HG02623 (cell line): ENCODE results near the gene MYBBP1A.

ENCODE experiments used
- ATAC-seq: cut with Tn5 transposase; IDR thresholded peaks from one replicate; pipeline ENCODE4 v1.9.1; 2021; ENCODE audit warnings: moderate library complexity; ENCODE audit not compliant: unreplicated experiment

The MYBBP1A gene

DNA sequence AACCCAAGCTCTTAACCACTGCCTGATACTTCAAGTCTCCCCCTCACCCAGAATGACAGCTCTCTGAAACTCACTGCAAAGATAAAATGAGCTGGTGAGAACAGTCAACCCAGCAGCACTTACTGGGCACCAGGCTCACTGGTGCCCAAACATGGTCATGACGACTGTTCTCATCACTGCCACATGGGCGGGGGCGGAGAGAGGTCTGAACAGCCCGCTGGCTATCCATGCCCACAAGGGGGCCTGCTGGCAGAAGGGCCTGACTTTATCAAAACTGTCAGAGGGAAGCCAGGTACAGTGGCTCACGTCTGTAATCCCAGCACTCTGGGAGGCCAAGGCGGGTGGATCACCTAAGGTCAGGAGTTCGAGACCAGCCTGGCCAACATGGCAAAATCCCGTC, 4.0 kb downstream of the MYBBP1A start:
- ATAC-seq = no peak

DNA sequence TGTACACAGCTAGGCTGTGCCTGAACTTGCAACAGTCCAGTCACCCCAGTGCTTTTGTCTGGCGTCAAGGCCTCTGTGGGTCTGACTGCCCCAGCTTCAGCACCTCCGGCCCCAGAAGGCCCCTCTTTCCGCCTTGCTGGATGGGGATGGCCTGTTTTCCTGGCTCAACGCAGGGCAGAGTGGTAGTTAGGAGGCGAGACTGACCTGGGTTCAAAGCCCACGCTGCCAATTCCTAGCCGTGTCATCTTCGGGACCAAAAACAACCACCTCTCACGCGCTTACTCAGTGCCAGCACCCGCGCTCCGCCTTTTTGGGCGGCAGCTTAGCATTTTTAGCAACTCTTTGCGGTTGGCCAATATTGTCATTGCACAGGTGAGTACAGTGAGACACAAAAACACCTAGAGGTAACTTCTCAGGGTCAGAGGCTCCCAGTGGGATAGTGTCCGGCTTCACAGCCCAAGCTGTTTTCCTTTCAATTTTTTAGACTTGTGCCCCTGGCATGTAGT, 4.6 kb downstream of the MYBBP1A start:
- no peak for ATAC-seq

DNA sequence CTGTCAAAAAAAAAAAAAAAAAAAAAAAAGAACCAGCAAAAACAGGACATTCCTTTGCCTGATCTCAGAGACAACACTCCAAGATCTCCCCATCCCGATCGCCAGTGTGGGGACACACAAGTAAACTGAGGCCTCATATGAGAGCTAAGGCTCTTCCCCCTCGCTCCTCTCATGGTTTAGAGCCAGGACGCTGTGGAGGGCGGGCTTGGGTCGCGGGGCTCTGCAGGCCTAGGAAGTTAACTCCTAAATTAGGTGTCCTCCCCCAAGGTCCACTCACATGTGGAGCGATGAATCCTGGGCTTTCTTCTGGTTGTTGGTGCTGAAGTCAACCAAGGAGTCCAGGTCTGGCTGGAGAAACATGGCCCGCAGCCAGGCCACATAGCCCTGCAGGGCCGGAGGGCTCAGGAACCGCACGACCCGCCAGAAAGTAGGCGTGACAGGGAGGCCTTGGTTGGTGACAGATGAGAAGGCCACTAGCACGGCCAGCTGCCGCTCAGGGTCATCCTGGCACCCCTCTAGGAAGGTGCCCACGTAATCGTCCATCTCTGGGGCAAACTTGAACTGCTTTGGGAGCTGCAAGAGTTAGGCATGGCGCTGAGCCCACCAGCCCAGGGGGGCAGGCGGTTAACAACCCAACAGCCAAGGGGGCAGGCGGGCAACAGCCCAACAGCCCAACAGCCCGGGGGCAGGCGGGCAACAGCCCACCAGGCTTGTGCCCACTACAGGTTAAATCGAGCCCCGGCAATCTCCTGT, 5.2 kb downstream of the MYBBP1A start:
- no peak for ATAC-seq

DNA sequence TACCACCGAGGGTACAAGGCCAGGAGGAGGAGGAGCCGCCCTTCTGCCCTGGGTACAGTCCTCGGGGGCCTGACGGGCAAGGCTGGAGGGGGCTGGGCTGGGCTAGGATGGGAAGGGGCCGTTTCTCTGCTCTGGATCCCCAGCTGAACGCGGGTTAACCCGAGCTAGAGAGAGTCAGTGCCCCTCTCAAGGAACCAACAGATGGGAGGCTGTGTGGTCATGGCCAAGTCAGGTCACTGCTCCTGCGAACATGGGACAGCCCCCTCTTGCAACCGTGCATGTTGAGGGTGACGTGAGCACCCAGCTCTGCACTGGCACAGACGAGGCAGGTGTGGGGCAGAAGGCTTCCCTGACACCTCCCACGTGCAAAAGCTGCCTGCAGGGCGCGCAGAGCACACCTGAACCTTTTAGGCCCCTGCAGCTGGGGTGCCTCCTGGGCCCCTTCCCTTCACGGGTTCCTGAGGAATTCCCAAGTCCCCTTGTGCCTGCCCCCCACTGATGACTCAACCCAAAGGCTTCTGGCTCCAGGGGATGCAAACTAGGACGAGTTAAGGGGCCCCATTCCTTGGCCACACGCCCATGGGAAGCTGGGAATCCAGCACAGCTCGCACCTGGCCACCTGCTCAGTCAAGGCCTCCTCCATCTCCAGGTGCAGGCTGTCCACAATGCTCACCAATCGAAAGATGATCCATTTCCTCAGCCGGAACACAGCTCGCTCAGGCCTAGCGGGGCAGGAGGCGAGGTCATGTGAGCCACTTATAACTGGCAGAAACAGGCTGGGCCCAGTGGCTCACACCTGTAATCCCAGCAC, 6.3 kb downstream of the MYBBP1A start:
- no peak for ATAC-seq

DNA sequence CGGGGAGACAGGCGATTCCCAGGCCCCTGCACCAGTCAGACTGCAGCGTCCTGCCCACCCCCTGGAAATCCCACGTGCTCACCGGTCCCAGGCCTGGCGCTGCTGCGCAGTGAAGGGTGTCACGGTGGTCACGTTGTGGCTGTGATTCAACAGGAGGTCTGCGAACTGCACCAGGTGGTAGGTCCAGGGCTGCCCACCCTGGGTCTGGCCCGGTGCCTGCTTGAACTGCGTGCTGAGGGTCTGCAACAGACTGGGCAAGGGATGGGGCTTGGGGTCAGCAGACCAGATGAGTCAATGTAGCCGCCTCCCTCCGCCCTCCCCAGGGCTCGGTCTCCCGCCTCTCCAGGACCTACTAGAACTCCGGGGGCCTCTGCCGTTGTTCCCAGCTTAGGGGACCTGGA, 7.1 kb downstream of the MYBBP1A start:
- no peak for ATAC-seq

DNA sequence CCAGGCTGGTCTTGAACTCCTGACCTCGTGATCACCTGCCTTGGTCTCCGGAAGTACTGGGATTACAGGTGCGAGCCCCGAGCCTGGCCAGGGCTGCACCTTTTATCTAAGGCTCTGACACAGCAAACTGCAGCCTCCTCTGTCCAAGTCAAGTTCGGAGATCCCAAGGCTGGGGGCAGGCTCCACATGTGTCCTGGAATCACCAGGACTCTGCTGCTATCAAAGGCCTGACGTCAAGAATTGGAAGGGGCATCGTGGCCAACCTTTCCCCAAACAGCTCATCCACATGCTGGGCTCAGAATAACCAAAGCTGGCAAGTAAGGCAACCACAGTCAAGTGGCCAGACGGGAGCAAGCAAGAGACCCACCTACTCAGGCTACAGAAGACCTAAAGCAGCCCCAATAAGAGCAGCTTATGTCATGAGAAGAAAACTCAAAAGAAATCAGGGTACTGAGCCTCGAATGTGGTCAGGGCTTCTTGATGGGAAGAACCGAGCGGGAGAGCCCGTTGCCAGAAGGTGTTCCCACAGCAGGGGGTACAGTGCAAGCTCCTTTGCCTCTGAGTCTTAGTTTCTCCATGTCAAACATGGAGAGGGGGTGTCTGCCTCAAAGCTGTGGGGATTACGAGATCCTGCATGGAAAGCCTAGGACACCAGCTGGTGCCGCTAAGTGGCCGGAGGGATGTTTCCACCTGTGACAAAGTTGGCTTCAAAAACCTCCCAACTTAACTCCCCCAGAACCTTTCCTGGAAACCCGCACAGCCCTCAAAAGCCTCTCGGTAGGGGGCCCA, 7.9 kb downstream of the MYBBP1A start:
- ATAC-seq = no peak

DNA sequence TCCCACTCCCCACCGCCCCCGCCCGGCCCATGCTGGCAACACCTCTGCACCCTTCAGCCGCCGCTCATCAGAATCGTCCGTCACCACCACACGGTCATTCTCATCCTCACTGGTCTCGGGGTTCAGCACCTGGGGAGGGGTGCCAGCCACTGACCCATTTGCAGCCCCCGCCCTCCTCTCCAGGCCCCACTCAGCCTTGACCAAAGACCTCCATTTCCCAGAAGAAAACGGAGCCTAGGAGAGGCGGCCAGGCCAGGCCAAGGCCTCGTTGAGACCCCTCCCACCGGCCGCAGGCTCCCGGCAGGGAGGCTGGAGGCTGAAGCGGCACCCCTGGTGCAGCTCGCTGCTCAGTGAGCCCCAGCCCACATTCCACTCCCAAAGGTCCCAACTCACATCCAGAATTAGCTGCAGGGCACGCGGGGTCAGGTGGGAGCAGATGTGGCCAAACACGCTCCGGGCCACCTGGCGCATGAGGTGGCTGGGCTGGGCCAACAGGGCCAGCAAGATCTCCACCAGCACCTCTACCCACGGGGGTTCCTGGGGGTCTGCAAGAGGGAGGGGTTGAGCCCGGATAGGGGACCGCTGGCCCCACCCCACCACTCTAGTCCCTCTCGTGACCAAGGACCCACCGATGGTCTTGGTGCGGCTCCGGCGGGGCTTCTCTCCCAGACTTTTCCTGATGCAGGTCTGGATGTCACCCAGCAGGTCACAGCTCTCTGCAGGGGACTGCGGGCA, 9.8 kb downstream of the MYBBP1A start:
- no peak for ATAC-seq

DNA sequence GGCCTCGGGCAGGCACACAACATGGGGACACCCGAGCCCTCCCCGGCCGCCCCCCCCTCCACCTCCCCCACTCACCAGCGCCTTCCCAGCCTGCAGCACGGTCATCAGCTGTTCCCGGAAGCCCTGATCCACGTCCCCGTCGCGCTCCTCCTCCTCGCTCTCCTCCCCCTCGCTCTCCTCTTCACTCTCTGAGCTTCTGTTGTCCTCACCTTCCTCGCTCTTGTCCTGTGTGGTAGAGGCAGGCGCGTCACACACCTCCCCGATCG, 10.3 kb downstream of the MYBBP1A start:
- ATAC-seq = no peak

DNA sequence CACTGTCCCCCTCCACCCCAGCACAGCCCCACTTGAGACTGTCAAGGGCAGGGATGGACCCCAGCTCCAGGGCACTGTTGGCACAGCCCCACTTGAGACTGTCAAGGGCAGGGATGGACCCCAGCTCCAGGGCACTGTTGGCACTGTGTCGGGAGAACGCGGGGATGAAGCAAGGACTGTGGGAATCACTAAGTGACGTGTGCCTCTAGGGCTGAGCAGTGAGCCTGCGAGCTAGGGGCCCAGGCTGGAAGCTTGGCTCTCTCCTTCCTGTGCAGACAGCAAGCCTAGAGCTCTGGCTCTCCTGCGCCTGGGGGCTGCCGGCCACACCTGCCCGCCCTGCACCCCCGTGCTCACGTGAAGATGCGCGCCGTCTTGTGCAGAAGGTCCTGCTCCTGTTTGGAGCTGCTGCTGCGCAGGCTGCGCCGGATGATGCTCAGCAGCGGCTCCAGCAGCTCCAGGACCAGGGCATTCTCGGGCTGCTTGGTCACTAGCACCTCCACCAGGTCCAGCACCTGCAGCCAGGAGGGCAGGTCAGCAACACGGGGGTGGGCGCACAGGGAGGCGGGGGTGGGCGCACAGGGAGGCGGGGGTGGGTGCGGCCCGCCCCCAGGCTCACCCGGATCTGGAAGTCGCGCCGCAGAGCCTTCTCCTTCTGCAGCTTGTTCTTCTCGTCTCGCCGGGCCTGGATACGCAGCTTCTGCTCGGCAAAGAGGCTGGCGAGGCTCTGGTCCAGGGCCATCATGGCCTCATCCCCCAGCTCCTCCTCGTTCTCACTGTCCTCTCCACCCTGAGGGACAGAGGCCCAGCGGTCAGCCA, 10.8 kb downstream of the MYBBP1A start:
- ATAC-seq = no peak

DNA sequence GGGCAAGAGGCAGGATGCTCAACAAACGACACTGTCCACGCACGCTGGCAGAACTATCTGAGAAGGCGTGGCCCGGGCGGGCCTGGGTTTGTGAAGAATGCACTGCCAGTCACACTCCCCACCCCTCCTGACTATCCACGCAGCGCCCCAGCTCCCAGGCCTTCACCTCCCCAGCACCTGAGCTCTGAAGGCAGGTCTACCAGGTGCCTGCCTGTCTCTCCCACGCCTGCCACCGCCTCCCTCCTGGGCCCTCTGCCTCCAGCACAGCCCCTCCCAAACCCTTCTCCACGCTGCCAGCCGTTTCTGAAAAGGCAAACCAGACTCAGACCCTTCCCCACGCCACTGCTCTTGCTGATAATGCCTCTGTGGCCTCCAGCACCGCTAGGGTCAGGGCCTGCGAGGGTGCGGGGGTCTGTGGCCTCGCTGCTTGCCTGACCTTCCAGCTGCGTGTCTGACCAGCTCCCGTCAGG, 11.6 kb downstream of the MYBBP1A start:
- no peak for ATAC-seq

DNA sequence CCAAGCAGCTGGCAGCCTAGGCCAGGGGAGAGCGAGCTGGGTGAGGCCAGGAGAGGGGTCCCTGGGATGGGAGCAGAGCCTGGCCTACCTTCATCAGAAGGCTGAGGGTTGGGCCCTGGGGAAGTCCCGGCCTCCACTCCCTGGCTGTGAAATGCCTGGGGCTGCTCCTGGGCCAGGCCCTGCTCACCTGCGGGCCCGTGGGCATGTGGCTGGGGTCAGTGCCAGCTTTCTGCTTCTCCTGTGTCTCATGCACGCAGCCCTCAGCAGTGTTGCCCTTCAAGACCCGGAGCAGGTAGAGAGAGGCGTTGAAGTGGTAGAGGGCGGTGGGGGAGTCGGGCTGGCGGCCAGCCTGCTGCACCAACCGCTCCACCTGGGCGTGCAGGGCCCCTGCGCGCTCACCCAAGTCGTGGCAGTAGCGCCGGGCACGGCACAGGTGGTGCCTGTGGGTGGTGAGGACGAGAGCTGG, 12.4 kb downstream of the MYBBP1A start:
- ATAC-seq = no peak

DNA sequence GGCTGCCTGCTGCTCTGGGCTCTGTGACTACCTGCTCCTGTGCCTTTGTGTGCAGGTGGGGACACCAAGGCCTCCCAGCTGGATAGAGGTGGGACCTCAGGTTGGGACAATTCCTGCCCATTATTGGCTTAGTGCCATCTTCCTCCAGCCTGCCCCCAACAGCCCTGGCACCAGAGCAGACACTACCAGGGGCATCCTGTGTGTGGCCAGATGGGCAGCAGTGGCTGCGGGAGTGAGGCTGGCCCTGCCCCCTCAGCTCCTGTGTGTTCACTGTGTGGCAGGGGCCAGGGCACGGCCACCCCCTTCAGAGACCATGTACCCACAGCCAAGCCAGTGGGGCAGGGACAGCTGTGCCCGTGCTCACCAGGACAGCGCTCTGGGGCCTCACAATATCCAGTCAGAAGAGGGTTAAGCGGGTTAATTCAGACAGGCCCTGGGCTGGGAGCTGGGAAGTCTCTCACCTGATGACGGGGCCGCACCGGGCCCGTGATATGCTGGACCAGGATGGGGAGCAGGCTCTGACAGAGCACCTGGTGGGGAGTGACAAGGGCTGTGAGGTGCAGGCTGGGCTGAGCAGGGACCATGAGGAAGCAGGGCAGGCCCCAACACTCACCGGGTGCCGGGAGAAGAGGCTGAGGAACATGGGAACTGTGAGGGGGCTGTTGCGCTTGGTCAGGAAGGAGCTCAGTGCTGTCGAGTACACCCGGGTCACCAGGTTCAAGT, 13.0 kb downstream of the MYBBP1A start:
- ATAC-seq = no peak

DNA sequence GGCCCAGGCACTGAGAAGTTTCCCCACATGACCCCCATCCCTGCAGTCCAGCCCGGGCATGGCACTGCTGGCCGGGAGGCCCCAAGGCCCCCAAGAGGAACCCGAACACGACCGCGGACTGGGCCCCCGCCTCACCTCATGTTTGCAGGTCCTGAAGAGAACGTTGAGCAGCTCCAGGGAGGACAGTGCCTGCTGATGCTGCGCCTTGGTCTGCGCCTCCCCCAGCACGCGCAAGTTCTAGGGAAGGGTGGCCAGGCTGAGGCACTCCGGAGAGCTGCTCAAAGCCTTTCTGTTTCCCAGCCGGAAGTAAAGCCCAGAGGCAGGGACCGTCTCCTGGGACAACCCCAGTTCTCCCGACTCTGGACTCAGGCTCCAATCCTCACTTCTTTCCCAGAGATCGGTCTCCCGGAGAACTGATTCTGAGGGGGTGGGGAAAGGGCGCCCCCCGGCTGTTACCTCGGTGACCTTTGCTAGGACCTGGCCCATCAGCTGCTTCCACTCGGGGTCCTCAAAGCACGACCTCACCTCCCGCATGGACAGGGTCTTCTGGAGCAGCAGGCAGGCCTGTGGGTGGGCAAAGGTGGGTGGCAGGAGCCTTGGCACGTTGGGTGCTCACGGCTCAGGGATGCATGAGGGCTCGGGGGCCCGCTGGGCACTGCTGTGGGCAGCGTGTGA, 13.7 kb downstream of the MYBBP1A start:
- no peak for ATAC-seq

DNA sequence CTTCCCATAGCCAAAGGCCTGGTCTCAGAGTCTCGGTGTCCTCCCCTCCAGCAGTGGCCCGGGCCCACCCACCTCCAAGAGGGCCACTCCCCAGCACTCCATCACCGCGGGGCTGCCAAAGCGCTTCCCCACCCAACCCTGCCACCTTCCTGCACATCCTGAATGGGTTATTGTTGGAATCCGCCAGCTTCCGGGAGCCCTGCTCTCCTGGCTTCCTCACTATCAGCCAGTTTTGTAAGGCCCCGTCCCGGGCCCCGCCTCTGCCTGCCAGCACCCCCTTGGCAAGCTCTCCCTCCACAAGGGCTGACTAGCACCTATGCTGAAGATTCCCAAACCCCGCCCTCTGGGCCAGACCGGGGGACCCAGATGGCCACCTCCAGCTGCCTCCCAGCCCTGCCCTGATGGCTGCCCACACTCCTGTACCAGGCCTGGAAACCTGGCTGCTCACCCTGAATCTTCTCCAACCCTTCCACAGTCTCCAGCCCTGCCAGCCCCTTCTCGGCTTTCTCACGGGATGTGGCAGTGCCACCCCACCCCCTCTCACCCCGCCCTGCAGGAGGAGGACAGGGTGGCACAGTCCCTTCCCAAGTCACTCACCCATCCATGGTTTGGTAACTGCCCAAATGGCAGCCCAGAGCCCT, 14.4 kb downstream of the MYBBP1A start:
- ATAC-seq = no peak

DNA sequence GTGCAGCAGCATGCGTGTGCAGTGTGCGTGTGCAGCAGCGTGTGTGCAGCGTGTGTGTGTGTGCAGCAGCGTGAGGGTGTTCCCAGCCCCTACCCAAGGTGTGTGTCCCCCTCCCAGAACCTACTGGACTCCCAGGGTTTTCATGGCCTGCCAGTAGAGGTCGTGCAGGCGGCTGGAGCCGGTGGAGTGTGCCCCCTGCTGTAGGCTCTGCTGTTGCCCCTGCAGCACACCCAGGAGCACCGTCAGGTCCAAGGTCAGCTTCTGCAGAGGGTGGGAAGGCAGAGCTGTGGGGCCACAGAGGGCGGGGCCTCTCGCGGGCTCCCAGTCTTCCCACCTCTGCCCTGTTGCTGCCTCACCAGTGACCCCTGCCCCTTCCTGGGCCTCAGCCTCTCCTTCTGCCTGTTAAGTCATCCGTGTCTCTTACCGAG, 14.9 kb downstream of the MYBBP1A start:
- ATAC-seq = no peak

DNA sequence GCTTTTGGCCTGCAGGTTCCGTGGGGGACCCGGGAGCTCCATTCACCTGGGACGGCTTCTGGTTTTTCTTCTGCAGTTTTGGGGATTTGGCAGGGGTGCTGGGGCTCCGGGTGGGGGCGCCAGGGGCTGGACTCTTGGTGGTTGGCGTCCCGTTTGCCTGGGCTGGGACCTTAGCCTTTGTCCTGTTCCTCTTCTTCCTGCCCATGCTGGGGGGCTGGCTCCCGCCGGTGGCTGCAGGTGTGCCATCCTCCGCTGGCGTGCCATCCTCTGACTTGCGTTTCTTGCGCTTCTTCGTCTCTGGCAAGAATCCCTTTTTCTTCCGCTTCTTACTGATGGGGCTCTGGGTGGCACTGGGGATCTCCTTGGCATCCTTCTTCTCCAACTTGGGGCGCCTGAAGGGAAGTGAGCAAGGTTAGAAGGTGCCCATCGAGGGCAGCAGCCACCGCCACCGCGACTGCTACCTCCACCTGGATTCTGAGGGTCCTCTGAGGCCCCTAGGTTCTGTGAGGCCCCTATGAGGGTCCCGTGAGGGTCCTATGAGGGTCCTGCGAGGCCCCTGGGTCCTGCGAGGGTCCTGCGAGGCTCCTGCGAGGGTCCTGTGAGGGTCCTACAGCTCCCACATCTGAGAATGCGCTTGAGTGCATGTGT, 15.5 kb downstream of the MYBBP1A start:
- ATAC-seq = no peak

DNA sequence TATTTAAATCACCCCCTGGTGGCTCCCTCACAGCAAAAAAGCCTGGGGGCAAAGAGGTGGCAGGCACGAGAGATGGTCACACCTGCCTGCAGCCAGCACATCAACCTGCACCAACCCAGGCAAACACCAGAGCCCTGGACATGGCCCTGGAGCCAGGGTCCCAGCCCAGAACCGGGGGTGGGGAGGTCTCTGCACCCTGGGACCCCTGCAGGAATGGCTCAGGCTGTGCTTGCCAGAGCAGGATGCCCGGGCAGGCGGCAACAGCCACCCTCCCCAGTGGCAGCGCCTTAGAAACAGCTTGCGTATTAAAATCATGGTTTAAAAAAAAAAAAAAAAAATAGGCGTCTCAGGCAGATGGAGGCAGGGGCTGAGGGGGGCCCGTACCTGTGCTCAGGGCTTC, 16.2 kb downstream of the MYBBP1A start:
- ATAC-seq = no peak
